ENCODE data around the gene KNOP1. TPM values are rescaled to one million over a fixed set of nuclear protein-coding genes. Genes with fewer than 3 reads are reported as not detected.

Gene KNOP1
- total and polyA plus RNA-seq, 2 donors (not counting 3 experiments of a cell fraction or from before 2014, with no cell fraction given): 6.7 to 33.5 TPM

Other genes with a start within 250 kb of the KNOP1 start
- 50.5 and 51.5 TPM in 2 replicates for gene GDE1, start 196.1 kb downstream of the KNOP1 start, total RNA-seq
- gene GDE1, start 196.1 kb downstream of the KNOP1 start, polyA plus RNA-seq: 32.9 and 34.9 TPM in 2 replicates
- 16.5 and 24.5 TPM in 2 replicates for gene CCP110, start 194.3 kb downstream of the KNOP1 start, total RNA-seq
- gene CCP110, start 194.3 kb downstream of the KNOP1 start, polyA plus RNA-seq: 2.5 and 3.7 TPM in 2 replicates
- gene VPS35L, start 162.5 kb downstream of the KNOP1 start, total RNA-seq: 80.2 and 91.1 TPM in 2 replicates
- gene VPS35L, start 162.5 kb downstream of the KNOP1 start, polyA plus RNA-seq: 43.7 and 49.1 TPM in 2 replicates
- gene IQCK, start within 50 bp of the KNOP1 start, total RNA-seq: 13.2 and 17.2 TPM in 2 replicates
- gene IQCK, start within 50 bp of the KNOP1 start, polyA plus RNA-seq: 13.9 and 18.1 TPM in 2 replicates
- 24.3 and 42.3 TPM in 2 replicates for gene GPRC5B, start 166.6 kb upstream of the KNOP1 start, total RNA-seq
- 42.3 and 51.9 TPM in 2 replicates for gene GPRC5B, start 166.6 kb upstream of the KNOP1 start, polyA plus RNA-seq

All from endothelial cell of umbilical vein (primary cell).